ENCODE measurements around the gene SLC30A7. TPM values are rescaled to one million over a fixed set of nuclear protein-coding genes. Genes with fewer than 3 reads are reported as not detected.

The SLC30A7 gene
- total RNA-seq, 1 experiment from 2014 or later, result 20.7 TPM

DNA sequence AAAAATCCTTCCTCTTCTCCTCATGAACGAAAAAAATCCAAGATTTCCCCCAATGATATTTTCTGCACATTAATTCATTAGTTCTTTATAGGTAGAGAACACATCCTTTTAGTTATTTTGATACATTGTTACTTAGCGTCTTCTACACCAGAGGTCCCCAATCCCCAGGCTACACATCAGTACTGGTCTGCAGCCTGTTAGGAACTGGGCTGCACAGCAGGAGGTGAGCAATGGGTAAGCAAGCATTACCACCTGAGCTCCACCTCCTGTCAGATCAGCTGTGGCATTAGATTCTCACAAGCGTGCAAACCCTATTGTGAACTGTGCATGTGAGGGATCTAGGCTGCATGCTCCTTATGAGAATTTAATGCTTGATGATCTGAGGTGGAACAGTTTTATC lies 14.2 kb upstream of the SLC30A7 start:
- no peaks in the 10 kb centered on the region for H3K9me3 Mint-ChIP-seq
- peak; percentile 19 for DNase-seq (ENCODE audit: low spot score)
- ChIA-PET POLR2A (no interaction called here), CTCF (interaction anchor here (2.2 kb wide), 1 partner anchor 13 kb away, joined by 4 read pairs; the partner anchor contains the start of gene EXTL2)
- H3K36me3 Mint-ChIP-seq, result no peaks in the 10 kb centered on the region; the same call in 1 of the 2 replicates
- no peaks in the 10 kb centered on the region; the same call in 1 of the 2 replicates for H3K4me1 Mint-ChIP-seq
- H3K4me3 Mint-ChIP-seq, result no peak overlapping the region
- no peaks in the 10 kb centered on the region for H3K27me3 Mint-ChIP-seq (ENCODE audit: low read depth)
- no peak overlapping the region for H3K27ac Mint-ChIP-seq
- TF ChIP-seq SOX15 (CRISPR knock-in tag; IDR thresholded peaks at IDR 0.05), result no peak
- no peak for TF ChIP-seq RELA (CRISPR knock-in tag; IDR thresholded peaks at IDR 0.05; ENCODE audit: borderline replicate concordance)
- TF ChIP-seq PRRX2 (CRISPR knock-in tag; IDR thresholded peaks at IDR 0.05), result no peak
- TF ChIP-seq, protein P1, sequence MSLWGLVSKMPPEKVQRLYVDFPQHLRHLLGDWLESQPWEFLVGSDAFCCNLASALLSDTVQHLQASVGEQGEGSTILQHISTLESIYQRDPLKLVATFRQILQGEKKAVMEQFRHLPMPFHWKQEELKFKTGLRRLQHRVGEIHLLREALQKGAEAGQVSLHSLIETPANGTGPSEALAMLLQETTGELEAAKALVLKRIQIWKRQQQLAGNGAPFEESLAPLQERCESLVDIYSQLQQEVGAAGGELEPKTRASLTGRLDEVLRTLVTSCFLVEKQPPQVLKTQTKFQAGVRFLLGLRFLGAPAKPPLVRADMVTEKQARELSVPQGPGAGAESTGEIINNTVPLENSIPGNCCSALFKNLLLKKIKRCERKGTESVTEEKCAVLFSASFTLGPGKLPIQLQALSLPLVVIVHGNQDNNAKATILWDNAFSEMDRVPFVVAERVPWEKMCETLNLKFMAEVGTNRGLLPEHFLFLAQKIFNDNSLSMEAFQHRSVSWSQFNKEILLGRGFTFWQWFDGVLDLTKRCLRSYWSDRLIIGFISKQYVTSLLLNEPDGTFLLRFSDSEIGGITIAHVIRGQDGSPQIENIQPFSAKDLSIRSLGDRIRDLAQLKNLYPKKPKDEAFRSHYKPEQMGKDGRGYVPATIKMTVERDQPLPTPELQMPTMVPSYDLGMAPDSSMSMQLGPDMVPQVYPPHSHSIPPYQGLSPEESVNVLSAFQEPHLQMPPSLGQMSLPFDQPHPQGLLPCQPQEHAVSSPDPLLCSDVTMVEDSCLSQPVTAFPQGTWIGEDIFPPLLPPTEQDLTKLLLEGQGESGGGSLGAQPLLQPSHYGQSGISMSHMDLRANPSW (CRISPR knock-in tag; conservative IDR thresholded peaks at IDR 0.05; ENCODE audit: low read depth), result no peak
- TF ChIP-seq USF1 (CRISPR knock-in tag; IDR thresholded peaks at IDR 0.05), result no peak
- TF ChIP-seq ZNF512 (CRISPR knock-in tag; IDR thresholded peaks at IDR 0.05; ENCODE audit: borderline replicate concordance), result no peak
- TF ChIP-seq, protein P2, sequence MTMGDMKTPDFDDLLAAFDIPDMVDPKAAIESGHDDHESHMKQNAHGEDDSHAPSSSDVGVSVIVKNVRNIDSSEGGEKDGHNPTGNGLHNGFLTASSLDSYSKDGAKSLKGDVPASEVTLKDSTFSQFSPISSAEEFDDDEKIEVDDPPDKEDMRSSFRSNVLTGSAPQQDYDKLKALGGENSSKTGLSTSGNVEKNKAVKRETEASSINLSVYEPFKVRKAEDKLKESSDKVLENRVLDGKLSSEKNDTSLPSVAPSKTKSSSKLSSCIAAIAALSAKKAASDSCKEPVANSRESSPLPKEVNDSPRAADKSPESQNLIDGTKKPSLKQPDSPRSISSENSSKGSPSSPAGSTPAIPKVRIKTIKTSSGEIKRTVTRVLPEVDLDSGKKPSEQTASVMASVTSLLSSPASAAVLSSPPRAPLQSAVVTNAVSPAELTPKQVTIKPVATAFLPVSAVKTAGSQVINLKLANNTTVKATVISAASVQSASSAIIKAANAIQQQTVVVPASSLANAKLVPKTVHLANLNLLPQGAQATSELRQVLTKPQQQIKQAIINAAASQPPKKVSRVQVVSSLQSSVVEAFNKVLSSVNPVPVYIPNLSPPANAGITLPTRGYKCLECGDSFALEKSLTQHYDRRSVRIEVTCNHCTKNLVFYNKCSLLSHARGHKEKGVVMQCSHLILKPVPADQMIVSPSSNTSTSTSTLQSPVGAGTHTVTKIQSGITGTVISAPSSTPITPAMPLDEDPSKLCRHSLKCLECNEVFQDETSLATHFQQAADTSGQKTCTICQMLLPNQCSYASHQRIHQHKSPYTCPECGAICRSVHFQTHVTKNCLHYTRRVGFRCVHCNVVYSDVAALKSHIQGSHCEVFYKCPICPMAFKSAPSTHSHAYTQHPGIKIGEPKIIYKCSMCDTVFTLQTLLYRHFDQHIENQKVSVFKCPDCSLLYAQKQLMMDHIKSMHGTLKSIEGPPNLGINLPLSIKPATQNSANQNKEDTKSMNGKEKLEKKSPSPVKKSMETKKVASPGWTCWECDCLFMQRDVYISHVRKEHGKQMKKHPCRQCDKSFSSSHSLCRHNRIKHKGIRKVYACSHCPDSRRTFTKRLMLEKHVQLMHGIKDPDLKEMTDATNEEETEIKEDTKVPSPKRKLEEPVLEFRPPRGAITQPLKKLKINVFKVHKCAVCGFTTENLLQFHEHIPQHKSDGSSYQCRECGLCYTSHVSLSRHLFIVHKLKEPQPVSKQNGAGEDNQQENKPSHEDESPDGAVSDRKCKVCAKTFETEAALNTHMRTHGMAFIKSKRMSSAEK (CRISPR knock-in tag; IDR thresholded peaks at IDR 0.05; ENCODE audit: borderline replicate concordance), result no peak
- TF ChIP-seq JUN (CRISPR knock-in tag; IDR thresholded peaks at IDR 0.05), result no peak
- no peak for TF ChIP-seq ZNF263 (CRISPR knock-in tag; IDR thresholded peaks at IDR 0.05; ENCODE audit: low read depth)
- TF ChIP-seq ATF3 (CRISPR knock-in tag; conservative IDR thresholded peaks at IDR 0.05), result no peak
- no peak for TF ChIP-seq ZBTB43 (CRISPR knock-in tag; IDR thresholded peaks at IDR 0.05)
- no peak for TF ChIP-seq ZNF423 (CRISPR knock-in tag; IDR thresholded peaks at IDR 0.05)
- TF ChIP-seq, protein P3, sequence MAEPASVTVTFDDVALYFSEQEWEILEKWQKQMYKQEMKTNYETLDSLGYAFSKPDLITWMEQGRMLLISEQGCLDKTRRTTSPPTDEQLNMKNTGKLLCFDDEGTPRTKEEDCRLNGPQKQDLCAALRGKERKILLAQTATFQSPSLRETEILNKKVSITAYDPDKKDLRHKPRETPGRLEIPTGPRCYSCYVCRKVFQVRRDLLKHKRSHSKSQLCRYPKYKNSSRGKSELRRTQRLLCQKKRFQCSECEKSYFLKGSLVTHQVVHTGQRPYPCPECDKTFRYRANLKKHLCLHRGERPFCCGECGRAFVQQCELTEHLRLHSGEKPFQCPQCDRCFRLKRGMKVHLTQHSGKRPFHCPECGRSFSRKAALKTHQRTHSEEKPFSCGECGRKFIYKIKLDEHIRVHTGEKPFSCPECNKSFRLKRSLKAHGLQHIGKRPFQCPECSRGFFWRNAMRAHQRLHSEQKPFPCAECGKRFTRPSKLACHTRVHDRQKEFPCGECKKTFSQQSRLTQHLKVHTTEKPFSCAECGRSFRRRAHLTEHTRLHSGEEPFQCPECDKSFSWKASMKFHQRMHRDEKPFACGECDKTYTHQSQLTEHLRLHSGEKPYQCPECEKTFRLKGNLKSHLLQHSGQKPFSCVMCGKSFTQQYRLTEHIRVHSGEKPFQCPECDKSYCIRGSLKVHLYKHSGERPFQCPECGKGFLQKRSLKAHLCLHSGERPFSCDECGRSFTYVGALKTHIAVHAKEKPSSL (CRISPR knock-in tag; conservative IDR thresholded peaks at IDR 0.05), result no peak
- TF ChIP-seq NFATC4 (CRISPR knock-in tag; IDR thresholded peaks at IDR 0.05), result no peak
- TF ChIP-seq, protein P4, sequence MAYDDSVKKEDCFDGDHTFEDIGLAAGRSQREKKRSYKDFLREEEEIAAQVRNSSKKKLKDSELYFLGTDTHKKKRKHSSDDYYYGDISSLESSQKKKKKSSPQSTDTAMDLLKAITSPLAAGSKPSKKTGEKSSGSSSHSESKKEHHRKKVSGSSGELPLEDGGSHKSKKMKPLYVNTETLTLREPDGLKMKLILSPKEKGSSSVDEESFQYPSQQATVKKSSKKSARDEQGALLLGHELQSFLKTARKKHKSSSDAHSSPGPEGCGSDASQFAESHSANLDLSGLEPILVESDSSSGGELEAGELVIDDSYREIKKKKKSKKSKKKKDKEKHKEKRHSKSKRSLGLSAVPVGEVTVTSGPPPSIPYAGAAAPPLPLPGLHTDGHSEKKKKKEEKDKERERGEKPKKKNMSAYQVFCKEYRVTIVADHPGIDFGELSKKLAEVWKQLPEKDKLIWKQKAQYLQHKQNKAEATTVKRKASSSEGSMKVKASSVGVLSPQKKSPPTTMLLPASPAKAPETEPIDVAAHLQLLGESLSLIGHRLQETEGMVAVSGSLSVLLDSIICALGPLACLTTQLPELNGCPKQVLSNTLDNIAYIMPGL (CRISPR knock-in tag; IDR thresholded peaks at IDR 0.05), result no peak
- no peak for TF ChIP-seq RORB (CRISPR knock-in tag; IDR thresholded peaks at IDR 0.05)
- no peak for TF ChIP-seq ZNF317 (CRISPR knock-in tag; IDR thresholded peaks at IDR 0.05; ENCODE audit: borderline replicate concordance, low read depth)
- TF ChIP-seq AR (CRISPR knock-in tag; IDR thresholded peaks at IDR 0.05), result no peak
- TF ChIP-seq GTF2I (CRISPR knock-in tag; conservative IDR thresholded peaks at IDR 0.05), result no peak
- ATAC-seq, result peak; percentile 51
